SH-SY5Y (cell line): Measurements from ENCODE around the gene PKP3.

Experiments
- GATA2 ChIP-seq: IDR thresholded peaks from 2 replicates; pipeline ENCODE4 v1.6.1; 2011; ENCODE audit warnings: mild to moderate bottlenecking, low read depth, low read length
- GATA3 ChIP-seq: IDR thresholded peaks from 2 replicates; pipeline ENCODE4 v1.6.1; 2011; ENCODE audit warnings: low read depth, mild to moderate bottlenecking, low read length, moderate library complexity

DNA sequence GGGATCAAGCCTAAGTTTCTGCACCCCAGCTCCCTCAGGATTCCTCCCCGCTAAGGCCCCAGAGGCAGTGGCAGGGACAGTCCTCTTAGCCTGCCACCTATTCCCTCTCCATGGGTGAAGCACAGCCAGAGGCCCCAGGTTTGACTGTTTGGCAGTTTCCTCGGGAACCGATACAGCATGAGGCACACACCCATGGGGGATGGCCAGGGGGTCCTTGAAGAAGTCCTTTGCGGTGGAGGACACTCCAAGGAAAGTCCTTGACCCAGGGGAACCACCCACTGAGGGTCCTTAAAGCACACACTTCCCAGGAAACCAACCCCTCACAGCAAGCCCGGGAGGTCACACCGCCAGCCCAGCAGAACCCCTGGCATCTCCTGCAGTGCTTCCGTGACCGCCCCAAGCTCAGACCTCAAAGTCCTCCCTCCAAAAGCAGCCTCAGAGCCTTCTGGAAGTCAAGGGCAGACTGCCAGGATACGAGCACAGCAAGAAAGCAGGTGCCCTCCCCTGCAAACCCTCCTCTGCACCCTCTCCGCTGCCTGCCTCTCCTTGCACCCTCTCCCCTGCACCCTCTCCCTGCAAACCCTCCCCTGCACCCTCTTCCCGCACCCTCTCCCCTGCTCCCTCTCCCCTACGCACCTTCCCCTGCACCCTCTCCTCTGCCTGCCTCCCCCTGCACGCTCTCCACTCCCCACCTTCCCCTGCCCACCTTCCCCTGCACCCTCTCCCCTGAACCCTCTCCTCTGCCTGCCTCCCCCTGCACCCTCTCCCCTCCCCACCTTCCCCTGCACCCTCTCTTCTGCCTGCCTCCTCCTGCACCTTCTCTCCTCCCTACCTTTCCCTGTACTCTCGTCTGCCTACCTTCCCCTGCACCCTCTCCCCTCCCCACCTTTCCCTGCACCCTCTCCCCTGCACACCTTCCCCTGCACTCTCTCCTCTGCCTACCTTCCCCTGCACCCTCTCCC, 19.4 kb downstream of the PKP3 start:
- TF ChIP-seq GATA2 (no peak), GATA3 (no peak)
